ENCODE measurements around the gene MZT1.

Gene MZT1

DNA sequence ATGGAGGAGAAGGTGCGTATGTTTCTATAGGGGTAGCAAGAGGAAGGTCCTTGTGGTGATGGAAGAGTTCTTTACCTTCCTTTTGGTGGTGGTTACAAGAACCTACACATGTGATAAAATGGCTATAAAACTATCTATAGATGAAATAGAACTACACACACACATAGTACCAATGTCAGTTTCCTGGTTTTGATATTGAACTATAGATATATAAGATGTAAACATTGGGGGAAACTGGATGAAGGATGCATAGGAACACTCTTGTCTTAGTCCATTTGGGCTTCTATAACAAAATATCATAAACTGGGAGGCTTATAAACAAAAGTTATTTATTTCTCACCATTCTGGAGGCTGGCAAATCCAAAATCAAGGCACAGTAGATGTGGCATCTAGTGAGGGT is 47.1 kb downstream of the MZT1 start:
- DNase-seq (ENCODE audit: low spot score): no peak

DNA sequence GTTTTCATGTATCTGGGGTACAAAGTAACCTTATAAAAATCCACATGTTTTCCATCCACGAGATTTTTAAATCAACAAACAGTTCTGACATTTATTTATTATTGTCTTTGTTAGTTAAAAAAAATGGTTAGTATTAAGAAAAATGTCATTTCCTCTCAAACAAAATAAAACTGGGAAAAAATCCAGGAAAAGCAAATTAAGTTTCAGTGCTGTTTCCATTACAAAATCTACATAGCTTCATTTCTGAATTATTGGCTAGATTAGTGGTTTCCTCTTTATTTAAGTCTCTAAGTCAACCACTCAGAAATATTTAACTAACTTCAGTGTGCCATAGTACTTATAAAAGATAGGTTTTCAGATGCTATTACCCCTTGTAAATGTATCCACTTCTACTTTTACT is 49.1 kb downstream of the MZT1 start:
- no peak for DNase-seq (ENCODE audit: low spot score)

DNA sequence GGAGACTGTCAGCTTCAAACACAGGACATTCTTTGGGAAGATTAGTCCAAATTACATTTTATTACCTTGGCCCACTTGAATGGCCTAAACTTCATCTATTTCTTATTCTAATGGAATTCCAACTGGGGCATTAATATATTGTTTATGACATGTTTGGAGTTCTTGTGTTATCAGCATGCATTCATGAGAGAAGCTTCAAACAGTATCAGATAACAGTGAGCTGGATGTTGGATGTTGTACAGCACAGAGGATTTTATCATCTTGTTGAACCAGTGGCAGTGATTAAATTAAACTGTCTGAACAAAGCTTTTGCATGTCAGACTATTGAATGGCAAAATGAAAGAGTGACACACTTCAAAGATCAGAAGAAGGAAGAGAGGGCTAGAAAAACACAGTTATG is 50.0 kb downstream of the MZT1 start:
- no peak for DNase-seq (ENCODE audit: low spot score)

DNA sequence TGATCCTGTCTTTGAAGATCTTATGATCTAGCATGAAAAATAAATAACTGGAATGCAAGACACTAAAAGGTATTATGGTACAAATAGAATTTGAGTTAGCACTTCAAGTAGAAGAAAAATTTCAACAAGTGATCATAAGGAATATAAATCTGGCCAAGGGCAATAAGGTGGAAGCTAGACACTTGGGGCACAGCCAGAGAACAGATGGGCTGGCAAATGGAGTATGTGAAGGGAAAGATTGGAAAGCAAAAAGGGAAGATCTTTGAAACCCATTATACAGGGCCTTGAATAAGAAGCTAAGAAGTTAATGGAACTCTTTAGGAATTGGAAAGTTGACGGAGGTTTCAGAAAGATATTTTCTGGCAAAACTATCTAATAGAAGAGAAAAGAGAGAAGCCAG is 61.0 kb downstream of the MZT1 start:
- no peak for DNase-seq (ENCODE audit: low spot score)

DNA sequence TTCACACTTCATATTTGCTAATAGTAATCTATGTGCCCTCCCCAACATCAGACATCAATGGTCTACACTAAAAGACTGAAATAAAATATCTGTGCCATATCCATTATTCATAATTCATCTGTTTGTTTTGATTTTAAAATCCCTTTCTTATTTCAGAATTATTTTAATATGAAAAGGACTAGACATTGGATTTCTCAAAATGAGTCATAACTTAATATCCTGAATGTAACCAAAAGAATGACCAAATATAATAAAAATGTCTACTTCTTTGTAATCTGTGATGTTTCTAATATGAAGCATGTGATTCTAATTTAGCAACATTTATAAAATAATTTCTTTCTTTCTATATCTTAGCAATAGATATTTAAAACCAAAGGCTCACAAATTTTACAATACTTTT is 64.9 kb downstream of the MZT1 start:
- no peak for DNase-seq (ENCODE audit: low spot score)
